HEK293T (cell line): ENCODE results near the gene FRMPD1.

Source experiments
- CTBP1 ChIP-seq: fragments of 450-650 bp; IDR thresholded peaks from 2 replicates; pipeline ENCODE4 v1.6.1; 2016; ENCODE audit warnings: borderline replicate concordance
- ELF4 ChIP-seq: fragments of 450-650 bp; IDR thresholded peaks from 2 replicates; pipeline ENCODE4 v1.6.1; 2017; ENCODE audit warnings: antibody characterized with exemption
- TARDBP ChIP-seq: fragments of 450-650 bp; IDR thresholded peaks from 2 replicates; pipeline ENCODE4 v1.6.1; 2016

DNA sequence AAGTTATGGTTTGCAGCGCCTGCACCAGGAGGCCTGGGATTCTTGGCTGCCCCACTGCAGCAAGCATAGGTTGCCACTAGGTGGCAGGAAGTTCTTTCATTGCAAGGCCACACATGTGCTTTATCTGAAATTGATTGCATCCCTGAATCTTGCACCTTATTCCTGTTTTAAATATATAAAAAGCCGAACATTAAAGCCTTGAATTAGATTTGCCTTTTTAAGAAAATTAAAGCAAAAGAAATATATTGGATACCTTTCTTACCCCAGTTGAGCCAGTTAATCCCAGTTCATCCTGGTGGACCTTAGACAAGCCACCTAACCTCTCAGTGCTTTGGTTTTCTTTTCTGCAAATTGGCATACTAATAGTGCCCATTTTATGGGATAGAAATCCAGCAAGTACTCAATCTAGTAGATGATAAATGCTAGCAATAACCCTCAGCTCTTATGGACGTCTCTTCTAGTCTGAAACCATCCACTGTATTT, 96.6 kb downstream of the FRMPD1 start:
- TF ChIP-seq ELF4 (no peak), TARDBP (no peak), CTBP1 (no peak)
